PC-3 (cell line): ENCODE measurements around the gene SNTG2. TPM values are rescaled to one million over a fixed set of nuclear protein-coding genes. Genes with fewer than 3 reads are reported as not detected.

Experiments
- ATAC-seq: fragments of 200-7000 bp; cut with Tn5 transposase; 2 replicates; pipeline ENCODE4 v1.9.1; 2020; ENCODE audit warnings: mild to moderate bottlenecking, moderate library complexity
- BruUV-seq: library from RNA; stranded (reverse); fragments of 400-500 nt; replicated peaks from 2 replicates; lab custom pipeline; 2021; lab: Mats Ljungman, UMichigan
- CTCF ChIA-PET: fragments of 300-600 bp; sonication (Branson Sonifier 250); formaldehyde crosslinking; loops from one replicate; lab custom pipeline; 2022; ENCODE audit warnings: antibody characterized with exemption; lab: Charles Lee
- POLR2A ChIA-PET: fragments of 300-600 bp; sonication (Branson Sonifier 250); formaldehyde crosslinking; loops from one replicate; lab custom pipeline; 2022; ENCODE audit warnings: antibody characterized with exemption; ENCODE audit not compliant: unreplicated experiment; lab: Charles Lee
- DNase-seq: peaks from one replicate; pipeline ENCODE4 v3.0.0-alpha.2; 2015
- H2AFZ ChIP-seq: fragments of 300-600 bp; sonication (generic); 2 replicates; pipeline ENCODE4 v1.6.0; 2016; ENCODE audit warnings: antibody characterized with exemption, low read length
- H3F3A ChIP-seq: fragments of 300-600 bp; sonication (generic); one replicate; pipeline ENCODE4 v1.6.0; 2017; ENCODE audit warnings: antibody characterized with exemption, low read length, control low read depth, mild to moderate bottlenecking; ENCODE audit not compliant: unreplicated experiment
- H3K27ac ChIP-seq: fragments of 300-600 bp; sonication (generic); 2 replicates; pipeline ENCODE4 v1.5.1; 2016; ENCODE audit warnings: mild to moderate bottlenecking, low read length
- H3K27me3 ChIP-seq: fragments of 300-600 bp; sonication (generic); 2 replicates; pipeline ENCODE4 v1.6.1; 2016; ENCODE audit warnings: low read length, mixed read lengths
- H3K36me3 ChIP-seq: fragments of 300-600 bp; sonication (generic); 2 replicates; pipeline ENCODE4 v1.6.1; 2016; ENCODE audit warnings: low read depth, mixed run types, low read length, mixed read lengths
- H3K4me1 ChIP-seq: fragments of 300-600 bp; sonication (generic); 2 replicates; pipeline ENCODE4 v1.5.1; 2016; ENCODE audit warnings: low read length; ENCODE audit not compliant: insufficient read depth
- H3K4me2 ChIP-seq: fragments of 300-600 bp; sonication (generic); 2 replicates; pipeline ENCODE4 v1.6.0; 2016; ENCODE audit warnings: low read length
- H3K4me3 ChIP-seq: fragments of 300-600 bp; sonication (generic); 2 replicates; pipeline ENCODE4 v1.5.1; 2016; ENCODE audit warnings: mild to moderate bottlenecking, low read length, mixed read lengths
- H3K79me2 ChIP-seq: fragments of 300-600 bp; sonication (generic); 2 replicates; pipeline ENCODE4 v1.6.1; 2017; ENCODE audit warnings: low read length, mixed read lengths
- H3K9ac ChIP-seq: fragments of 300-600 bp; sonication (generic); 2 replicates; pipeline ENCODE4 v1.6.0; 2016; ENCODE audit warnings: mild to moderate bottlenecking, low read length
- H3K9me2 ChIP-seq: fragments of 300-600 bp; sonication (generic); replicated peaks from 2 replicates; pipeline ENCODE4 v1.6.1; 2016; ENCODE audit warnings: mixed run types, low read length, mixed read lengths
- H3K9me3 ChIP-seq: fragments of 300-600 bp; sonication (generic); 2 replicates; pipeline ENCODE4 v1.6.1; 2016; ENCODE audit warnings: low read length, mixed read lengths
- H4K20me1 ChIP-seq: fragments of 300-600 bp; sonication (generic); 2 replicates; pipeline ENCODE4 v1.6.1; 2016; ENCODE audit warnings: low read length, mixed read lengths
- EZH2 ChIP-seq: fragments of 300-600 bp; sonication (generic); IDR thresholded peaks from one replicate; pipeline ENCODE4 v1.6.1; 2017; ENCODE audit warnings: antibody characterized with exemption, mild to moderate bottlenecking, low read length; ENCODE audit not compliant: unreplicated experiment
- EZH2phosphoT487 ChIP-seq: fragments of 300-600 bp; sonication (generic); IDR thresholded peaks from 2 replicates; pipeline ENCODE4 v1.6.1; 2018; ENCODE audit warnings: mild to moderate bottlenecking, antibody characterized with exemption, low read length, borderline replicate concordance
- intact Hi-C: fragments of 100-400 bp; cut with micrococcal nuclease; formaldehyde crosslinking; loops from 2 replicates; pipeline ENCODE4 v1.9.0; 2023
- total RNA-seq: library from RNA; depleted of rRNA; stranded (reverse); fragments of >200 nt; gene quantifications from 2 replicates; pipeline ENCODE4 v1.2.3, GENCODE V29; 2014
- TF ChIP-seq, protein P1 (sequence below): fragments of 300-600 bp; sonication (generic); conservative IDR thresholded peaks from 2 replicates; pipeline ENCODE4 v1.5.1; 2017; ENCODE audit warnings: antibody characterized with exemption, low read depth, mild to moderate bottlenecking, low read length

The SNTG2 gene
- total RNA-seq, 1 experiment from 2014 or later = not detected

GRCh38 chr2:1305342-1306013 is 354.8 kb downstream of the SNTG2 start:
- Histone ChIP-seq H3K36me3 (no peaks in the 10 kb centered on the region), H3K27ac (no peak overlapping the region), H3K79me2 (no peaks in the 10 kb centered on the region), H3K4me2 (no peak overlapping the region), H3K9me2 (no peaks in the 10 kb centered on the region), H4K20me1 (no peaks in the 10 kb centered on the region), H3K4me3 (no peak overlapping the region), H2AFZ (no peak overlapping the region), H3F3A (no peaks in the 10 kb centered on the region), H3K4me1 (no peaks in the 10 kb centered on the region), H3K9me3 (no peaks in the 10 kb centered on the region), H3K9ac (no peak overlapping the region), H3K27me3 (peaks cover 96% of the 10 kb centered on the region)
- TF ChIP-seq EZH2phosphoT487 (no peak), EZH2 (no peak)
- TF ChIP-seq, protein P1, sequence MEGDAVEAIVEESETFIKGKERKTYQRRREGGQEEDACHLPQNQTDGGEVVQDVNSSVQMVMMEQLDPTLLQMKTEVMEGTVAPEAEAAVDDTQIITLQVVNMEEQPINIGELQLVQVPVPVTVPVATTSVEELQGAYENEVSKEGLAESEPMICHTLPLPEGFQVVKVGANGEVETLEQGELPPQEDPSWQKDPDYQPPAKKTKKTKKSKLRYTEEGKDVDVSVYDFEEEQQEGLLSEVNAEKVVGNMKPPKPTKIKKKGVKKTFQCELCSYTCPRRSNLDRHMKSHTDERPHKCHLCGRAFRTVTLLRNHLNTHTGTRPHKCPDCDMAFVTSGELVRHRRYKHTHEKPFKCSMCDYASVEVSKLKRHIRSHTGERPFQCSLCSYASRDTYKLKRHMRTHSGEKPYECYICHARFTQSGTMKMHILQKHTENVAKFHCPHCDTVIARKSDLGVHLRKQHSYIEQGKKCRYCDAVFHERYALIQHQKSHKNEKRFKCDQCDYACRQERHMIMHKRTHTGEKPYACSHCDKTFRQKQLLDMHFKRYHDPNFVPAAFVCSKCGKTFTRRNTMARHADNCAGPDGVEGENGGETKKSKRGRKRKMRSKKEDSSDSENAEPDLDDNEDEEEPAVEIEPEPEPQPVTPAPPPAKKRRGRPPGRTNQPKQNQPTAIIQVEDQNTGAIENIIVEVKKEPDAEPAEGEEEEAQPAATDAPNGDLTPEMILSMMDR = no peak
- ChIA-PET CTCF (no interaction called here), POLR2A (no interaction called here)
- intact Hi-C loops = no loop called here
- no TSS peak for BruUV-seq
- DNase-seq (no peak), ATAC-seq (no peak)

- Histone ChIP-seq H3K9me2 (no peaks in the 10 kb centered on the region), H3K4me2 (no peak overlapping the region), H4K20me1 (no peaks in the 10 kb centered on the region), H3K9me3 (no peaks in the 10 kb centered on the region), H3K4me1 (no peaks in the 10 kb centered on the region), H3K79me2 (no peaks in the 10 kb centered on the region), H3K27ac (no peak overlapping the region), H3K9ac (no peak overlapping the region), H3F3A (no peaks in the 10 kb centered on the region), H2AFZ (no peak overlapping the region), H3K36me3 (no peaks in the 10 kb centered on the region), H3K4me3 (no peak overlapping the region), H3K27me3 (peaks cover 96% of the 10 kb centered on the region)
- intact Hi-C loops = no loop called here
- no TSS peak for BruUV-seq
- no peak for ATAC-seq
- no peak for TF ChIP-seq EZH2phosphoT487
- TF ChIP-seq, protein P1 = no peak
- no peak for TF ChIP-seq EZH2
- ChIA-PET POLR2A (no interaction called here), CTCF (no interaction called here)
- no peak for DNase-seq
Measured at GRCh38 chr2:1306014-1306686, 355.5 kb downstream of the SNTG2 start.
